SHP77 (cell line): ENCODE results near the gene PACSIN2.
"Not testable (repeated sequence)": the region's sequence is repeated elsewhere in the genome, so short reads cannot be mapped to it uniquely, and the experiment has no call there.

Experiments used
- DNase-seq, 2 experiments: peaks; one replicate each; lab custom pipeline; 2025; lab: John Stamatoyannopoulos, UW

Gene PACSIN2

DNA sequence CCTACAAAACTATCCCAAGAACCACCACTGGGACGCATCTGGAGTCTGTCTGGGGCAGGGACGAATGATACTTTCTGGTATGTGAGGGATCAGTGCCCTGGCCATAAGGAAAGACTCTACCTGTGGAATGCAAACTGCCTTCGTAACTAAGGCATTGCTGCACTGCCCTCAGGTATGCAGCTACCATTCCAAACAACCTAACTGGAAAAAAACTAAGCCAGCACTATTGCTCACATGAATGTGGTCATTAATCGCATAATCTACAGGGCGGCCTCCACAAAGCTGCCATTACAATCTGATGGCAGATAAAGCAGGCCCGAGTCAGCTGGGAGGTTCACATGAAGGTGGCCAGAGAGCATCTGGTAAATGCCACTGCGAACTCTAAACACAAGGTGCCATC lies 3.9 kb downstream of the PACSIN2 start:
- no peak for DNase-seq

DNA sequence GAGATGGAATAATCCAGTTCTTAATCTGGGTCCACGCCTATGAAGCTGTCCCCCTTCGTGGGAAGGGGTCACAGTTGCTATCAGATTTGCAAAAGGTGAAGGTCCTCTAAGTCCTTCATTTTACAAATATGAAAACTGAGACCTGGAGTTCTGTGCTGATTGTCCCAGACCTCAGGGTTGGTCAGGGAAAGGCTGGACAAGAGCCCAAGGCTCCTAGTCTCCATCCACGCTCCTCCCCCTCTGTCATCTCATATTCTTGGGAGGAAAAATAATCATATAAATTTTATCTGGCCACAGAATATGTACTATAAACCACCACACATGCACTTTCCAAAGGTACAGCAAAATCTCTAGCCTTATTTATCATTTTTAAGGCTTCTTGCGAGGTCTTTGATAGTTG lies 5.5 kb downstream of the PACSIN2 start:
- DNase-seq = no peak

DNA sequence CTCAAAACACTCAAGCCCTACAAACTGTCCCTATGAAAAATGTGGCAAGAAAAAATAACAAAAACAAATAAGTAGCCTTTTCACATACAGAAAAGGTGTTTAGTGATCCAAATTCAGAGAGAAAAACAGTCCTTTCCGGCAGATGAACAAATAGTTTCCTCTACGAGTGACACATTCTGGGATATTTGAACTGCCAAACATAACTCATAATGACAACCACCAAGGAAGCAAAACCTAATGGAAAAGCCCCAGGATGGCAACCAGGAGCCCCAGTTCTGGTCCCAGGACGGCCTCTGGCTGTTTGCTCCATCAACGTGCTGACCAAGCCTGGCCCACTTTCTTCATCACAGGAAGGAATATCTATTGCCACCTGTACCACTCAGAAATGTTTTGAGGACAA lies 6.0 kb downstream of the PACSIN2 start:
- no peak for DNase-seq

DNA sequence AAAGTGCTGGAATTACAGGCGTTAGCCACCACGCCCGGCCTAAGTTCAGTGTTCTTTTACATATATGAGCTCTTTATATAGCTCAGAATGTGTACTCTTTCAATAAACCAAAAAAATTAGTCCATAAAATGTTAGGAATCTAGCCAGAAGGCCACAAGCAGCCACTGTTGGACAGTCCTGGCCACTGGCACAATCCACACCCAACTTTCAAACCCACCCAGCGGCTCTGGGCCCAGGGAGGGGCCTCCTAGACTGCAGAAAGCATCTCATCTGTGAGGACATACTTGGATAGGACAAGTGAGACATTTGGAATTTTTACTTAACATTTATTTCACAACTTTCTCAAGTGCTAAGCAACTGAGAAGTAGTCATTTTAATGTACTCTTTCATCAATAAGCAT lies 6.4 kb downstream of the PACSIN2 start:
- DNase-seq = no peak

DNA sequence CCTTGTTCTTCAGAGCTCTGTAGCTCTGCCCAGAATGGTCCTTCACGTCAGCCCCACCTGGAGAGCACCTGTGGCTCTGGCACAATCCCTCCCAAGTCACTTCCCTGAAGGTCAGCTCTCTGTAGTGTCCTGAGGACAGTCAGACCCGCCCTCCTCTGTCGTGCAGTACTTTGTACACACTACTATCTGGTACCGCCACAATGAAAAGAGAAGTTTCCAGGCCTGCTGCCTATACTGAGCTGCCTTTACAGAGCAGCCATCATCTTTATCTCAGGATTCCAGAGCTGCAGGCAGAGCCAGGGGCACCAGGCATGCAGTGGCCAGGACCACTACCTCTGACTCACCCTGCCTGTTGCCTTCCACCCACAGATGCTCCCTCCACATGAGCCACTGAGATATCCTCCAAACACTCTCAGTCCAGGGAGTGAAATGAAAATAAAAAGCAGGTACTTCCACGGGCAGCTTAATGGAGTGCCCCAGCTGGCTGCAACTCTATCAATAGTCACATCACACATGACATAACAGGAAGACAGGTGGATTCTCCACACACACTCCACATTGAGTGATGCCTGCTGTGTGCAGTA lies 7.3 kb downstream of the PACSIN2 start:
- peak in 1 of 2 experiments; percentile 18 for DNase-seq

DNA sequence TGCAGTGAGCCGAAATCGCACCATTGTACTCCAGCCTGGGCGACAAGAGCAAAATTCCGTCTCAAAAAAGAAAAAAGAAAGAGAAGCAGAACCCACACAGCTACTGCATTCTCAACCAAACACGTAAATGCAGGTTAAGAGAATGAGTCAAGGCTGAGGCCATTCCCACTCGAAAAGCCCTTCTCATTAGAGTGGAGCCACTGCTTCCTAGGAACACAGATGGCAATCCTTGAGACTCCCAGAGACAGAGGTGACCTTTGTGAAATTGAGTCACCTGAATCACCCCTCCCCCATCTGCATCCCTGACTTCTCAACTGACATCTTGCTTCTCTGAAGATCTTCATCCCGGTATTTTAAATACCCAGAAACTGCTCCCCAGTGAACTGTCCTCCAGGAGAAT lies 8.2 kb downstream of the PACSIN2 start:
- no peak for DNase-seq

DNA sequence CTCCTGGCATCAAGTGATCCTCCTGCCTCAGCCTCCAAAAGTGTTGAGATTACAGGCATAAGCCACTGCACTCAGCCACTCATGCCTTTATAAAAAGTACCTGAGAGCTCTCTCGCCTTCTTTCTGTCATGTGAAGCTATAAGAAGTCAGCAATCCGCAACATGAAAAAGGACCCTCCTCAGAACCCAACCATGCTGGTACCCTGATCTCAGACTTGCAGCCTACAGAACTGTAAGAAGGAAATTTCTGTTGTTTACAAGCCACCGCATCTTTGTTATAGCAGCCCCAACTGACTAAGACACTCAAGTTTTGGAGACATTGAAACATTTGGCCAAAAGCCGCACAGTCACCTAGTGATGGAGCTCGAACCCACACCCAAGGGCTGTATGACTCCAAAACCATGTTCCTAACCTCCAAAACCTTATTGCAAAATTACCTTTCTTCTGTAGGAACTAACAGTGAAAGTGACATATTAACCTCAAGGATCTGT lies 8.9 kb downstream of the PACSIN2 start:
- no peak for DNase-seq

DNA sequence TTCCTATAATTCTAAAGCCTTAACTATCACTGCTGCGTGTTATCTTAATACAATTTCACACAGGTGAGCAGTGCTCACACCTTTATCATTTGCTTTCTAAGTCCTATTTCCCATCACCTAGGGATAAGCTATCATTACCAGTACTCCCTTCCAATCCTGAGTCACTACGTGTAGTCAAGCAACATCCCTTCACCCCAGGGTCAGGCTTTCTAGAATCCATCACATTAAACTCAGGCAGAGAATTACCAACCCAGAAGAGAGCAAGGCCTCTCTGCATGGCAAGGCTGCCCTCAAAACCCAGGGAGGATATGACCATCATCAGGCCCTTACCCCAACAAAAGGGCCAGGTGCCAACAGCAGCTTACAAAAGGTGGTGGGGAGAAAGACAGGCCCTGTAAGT lies 9.8 kb downstream of the PACSIN2 start:
- no peak for DNase-seq

DNA sequence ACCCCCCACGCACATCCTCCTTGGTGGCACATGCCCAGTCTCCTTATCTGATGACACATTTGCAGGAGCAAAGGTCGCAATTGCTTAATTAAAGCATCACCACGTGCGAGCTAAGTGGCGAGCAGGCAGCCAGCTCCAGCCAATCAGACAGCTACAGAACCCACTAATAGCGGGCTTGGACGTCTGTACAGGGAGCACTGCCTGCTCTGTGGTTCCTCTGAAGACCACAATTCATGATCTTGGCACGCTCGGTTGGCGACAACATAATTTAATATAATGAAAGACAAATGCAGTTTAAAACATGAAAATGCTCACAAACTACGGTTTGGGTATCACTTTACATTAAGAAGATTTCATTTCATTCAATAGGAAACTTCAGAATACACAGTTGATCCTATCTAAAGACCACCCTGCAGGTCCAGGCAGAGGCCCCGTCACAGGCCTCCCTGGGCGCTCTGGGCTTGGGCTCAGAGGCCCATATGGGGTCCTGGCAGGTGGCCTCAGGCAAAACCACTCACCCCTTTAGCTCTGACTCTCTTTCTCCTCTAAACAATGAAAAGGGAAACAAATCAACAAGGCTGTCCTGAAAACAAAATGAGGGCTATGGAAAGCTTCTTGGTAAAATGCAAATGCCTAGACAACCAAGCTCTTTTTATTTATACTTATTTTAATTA lies 10.4 kb downstream of the PACSIN2 start:
- DNase-seq = no peak

DNA sequence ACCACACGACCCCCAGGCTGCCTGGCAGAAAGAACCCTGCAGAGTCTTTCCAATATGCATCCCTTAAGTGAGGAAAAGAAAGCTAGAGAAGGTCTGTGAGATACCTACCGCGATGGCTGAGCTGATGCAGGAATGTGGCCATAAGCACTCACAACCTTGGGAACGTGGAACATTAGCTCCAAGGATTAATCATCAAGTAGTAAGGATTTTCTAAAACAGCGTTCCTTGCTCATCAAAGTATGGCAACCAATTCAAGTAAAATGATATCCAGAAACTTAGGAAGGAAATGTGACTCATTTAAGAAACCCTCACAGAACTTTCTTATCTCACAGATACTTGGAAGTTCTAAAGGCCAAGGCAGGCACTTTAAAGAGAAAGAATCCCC lies 12.8 kb downstream of the PACSIN2 start:
- DNase-seq = no peak

DNA sequence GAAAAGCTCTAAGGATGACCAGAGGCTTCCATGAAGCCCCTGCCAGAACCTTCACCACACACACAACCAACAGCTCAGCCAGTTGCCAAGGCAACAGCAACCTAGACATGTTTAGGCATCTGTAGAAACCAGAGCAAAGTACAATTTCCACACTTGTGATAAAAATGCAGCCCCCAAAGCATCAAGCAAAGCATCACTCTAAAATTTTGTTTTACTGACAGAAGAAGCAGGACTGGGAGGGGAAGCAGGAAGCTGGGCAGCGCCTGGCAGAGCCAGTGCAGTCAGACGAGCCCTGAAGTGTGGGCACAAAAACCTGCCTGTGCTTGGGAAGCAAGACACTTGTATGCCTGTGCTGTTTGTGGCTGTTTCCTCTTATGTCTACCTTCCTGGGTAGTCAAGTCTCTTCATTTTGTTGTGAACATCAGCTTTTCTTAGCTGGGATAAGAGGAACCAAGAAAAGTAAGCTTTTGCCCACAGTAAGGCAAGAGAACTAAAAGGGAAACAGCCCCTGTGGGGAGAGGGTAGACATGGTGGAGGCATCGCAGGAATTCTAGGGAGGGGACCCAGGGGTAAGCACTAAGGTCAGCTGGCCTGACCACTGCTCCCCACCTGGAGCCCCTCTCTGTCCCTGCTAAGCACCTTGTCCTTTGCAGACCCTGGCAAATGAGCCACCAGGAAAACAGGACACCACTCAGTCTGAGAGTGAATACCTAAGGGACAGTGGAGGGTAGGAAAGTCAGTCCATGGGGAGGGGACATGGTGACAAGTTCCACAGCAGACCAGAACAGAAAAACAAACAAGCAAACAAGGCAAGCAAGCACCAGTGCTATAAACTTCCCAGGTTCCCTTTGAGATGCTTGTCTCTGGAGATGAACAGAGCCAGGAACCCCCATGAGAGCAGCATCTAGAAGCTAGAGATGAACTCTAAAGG lies 13.4 kb downstream of the PACSIN2 start:
- no peak for DNase-seq

DNA sequence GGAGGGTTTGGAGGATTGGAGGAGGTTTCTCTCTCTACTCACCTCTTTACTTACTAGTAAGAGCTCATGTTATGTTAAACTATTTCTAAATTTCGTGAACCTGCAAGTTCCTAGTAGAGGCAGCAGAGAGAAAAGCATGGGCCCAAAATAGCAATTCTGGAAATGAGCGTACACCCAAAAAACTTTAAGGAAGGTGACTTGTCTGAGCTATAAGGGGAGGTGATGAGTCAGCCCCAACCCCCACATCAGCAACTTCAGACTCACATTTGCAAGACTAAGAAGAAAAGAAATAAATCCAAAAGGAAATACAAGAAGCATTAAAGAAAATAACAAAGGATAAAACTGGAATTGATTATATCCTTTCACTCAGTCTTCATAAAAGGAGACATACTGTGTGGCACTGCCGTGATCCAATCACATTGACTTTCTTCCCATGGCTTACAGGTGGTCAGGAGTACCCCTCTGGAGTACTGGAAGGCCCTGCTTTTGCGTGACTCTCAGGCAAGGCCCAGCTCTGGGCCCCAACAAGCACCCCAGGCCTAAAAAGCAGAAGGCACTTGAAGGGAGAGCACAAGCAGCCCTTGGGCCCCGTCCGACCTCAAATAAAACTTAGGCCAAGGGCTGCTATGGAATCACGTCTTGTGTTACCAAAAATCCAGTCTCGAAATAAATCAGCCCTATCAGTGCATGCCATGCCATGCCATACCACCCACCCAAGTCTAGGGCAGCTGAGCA lies 14.3 kb downstream of the PACSIN2 start:
- DNase-seq = no peak

DNA sequence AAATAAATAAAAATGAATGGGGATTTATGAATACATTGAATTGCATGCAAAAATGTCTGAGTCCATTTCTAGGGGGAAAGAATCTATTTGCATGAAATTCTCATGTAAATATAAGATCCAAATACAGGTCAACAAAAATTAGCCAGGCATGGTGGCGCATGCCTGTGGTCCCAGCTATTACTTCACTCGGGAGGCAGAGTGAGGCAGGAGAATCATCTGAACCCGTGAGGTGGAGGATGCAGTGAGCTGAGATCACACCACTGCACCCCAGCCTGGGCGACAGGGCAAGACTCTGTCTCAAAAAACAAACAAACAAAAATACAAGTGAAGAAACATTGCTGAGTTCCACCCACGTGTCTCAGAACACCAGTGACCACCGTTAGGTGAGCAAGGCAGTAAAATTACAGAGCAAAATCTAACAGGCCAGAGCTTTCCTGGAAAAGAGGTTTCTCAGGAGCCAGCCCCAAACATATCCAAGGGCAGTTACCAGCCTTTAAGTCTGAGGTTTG lies 17.3 kb downstream of the PACSIN2 start:
- DNase-seq = no peak

DNA sequence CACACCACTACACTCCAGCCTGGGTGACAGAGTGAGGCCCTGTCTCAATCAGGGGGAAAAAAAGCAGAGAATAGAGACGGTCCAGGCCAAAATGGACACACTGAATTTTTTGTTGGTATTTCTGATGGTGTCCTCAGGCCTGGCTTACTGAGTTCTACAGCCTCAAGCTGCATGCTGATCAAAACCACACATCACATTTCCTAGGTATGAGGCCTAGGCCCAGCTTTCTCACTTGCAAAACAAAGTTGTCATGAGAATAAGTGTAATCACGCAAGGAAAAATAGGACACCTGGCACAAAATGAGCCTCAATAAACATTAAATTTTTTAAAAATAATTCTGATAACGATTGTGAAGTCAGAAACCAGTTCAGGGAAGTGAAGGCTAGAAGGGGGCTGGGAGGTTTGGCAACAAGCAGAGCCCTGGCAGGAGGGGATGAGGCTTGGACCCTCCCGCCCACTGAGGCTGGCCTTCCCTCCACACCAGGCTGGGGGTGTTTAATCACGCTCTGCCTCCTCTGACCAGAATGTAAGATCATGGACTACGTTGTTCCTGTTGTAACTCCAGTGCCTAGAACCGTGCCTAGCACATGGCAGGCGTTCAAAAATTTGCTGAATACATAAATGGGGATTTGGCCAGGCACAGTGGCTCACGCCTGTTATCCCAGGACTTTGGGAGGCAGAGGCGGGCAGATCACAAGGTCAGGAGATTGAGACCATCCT lies 18.1 kb downstream of the PACSIN2 start:
- DNase-seq = no peak

DNA sequence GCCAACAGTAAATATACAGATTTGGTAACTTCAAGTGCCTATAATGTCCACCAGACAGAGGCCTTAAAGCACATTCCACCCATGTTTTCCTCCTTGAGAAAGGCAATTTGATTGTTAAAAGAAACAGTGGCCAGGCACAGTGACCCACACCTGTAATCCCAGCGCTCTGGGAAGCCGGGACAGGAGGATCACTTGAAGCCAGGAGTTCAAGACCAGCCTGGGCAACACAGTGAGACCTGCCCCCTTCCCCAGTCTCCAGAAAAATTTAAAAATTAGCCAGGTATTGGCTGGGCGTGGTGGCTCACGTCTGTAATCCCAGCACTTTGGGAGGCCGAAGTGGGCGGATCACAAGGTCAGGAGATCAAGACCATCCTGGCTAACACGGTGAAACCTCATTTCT lies 19.3 kb downstream of the PACSIN2 start:
- not testable (repeated sequence) for DNase-seq

DNA sequence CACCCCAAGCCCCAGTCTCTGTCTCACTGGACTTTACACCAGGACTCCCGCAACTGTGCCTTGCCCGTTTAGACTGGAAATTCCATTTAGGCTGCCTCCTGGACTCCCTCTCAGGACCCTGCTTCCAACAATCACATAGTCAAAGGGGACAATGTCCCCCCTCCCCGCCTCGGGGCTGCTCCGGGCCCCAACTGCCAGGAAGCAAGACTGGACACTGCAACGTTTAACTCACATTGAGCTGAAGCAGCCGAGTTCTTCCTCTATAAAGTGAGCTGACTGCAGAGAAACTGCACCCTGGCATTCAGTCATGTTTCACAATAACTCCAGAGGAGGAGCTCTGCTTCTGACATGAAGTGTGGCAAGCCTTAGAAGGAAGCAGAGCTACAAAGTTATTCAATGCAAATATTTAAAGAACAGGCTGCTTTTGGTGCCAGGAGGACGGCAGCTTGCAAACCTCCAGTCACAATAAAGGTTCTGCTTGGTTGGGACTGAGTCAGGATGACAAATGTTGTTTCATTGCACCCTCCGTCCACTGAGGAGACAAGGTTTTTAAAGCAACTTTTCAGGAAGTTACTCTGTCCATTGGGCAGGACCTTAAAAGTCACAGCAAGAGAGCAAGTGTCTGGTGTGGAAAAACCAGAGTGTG lies 19.9 kb downstream of the PACSIN2 start:
- no peak for DNase-seq

DNA sequence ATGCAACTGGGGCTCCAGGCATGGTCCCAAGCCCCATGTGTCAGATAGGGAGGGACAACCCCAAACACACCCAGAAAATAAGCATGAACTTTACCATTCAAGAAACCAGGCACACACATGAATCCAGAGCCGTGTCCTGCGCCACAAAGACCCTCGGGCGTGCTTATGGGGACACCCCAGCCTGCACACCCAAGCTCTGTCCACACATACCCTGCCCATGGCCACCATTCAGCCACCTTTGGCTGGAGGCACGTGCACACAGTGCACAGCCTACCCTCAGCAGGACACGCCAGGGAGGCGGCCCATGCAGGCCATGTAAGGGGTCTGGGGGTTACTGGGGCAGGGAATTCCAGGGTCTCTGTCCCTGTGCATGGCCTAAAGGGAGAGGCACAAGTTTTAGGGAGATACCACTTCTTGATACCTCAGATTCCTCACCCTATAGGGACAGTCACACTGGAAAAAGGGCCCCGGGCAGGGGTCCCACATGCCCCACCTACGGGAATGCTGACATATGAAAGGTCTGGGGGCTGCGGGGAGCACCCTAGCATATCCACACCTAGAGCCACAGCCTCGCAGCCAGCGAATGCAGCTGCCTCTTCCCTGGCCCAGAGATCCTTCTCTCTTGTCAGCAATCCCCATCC lies 20.6 kb downstream of the PACSIN2 start:
- no peak for DNase-seq

DNA sequence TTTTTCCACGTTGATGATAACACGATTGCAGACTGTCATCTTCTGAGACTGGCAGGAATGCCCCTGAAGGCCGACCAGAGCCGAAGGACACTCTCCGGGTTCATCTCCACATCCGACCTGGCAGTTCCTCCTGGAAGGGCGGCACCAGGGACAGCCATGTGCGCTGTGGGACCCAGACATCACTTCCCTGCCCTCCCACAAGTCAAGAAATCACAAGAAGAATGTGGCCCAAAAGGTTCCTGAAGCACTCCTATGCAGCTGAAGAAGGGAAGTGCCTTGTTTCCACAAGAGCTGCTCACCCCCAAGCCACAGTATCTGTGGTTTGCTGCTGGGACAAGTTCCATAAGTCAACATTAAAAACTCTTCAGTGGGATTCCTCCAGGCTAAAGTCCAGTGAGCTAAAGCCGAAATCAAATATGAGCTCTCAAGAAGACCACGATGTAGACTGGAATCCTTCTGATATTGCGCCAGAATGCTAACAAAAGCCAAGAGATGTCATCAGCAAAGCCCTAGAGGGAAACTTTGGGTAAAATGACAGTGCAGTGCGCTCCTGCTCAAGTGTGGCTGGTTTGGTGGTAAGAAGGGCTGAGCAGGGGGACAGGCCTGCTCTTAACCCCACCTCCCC lies 21.2 kb downstream of the PACSIN2 start:
- DNase-seq = no peak

DNA sequence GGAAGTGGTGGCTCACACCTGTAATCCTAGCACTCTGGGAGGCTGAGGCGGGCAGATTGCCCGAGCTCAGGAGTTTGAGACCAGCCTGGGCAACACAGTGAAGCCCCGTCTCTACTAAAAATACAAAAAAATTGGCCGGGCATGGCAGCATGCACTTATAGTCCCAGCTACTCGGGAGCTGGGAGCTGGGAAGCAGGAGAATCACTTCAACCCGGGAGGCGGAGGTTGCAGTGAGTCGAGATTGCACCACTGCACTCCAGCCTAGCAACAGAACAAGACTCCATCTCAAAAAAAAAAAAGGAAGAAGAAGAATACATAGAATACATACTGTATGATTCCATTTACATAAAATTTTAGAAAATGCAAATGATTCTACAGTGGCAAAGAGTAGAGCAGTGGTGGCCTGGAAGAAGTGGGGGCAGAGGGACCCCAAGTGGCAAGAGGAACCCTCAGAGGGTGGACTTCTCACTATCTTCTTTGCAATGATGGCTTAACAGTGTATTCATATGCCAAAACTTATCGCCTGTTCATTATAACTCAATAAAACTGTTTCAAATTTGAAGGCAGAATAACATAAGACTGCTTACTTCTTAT lies 22.0 kb downstream of the PACSIN2 start:
- DNase-seq = no peak
